AG04449 (cell line): Measurements from ENCODE around the gene WFDC11.
"Not testable (repeated sequence)": the region's sequence is repeated elsewhere in the genome, so short reads cannot be mapped to it uniquely, and the experiment has no call there.

ENCODE experiments used
- CTCF ChIA-PET: fragments of 350-600 bp; formaldehyde crosslinking; extraction: SDS; loops from one replicate; lab custom pipeline; 2021; ENCODE audit warnings: antibody characterized with exemption; lab: Yijun Ruan, JAX
- POLR2A ChIA-PET: fragments of 400-600, 350-600 bp; formaldehyde crosslinking; extraction: SDS; loops from one replicate; lab custom pipeline; 2020; ENCODE audit warnings: antibody characterized with exemption, inconsistent platforms; lab: Yijun Ruan, JAX
- DNase-seq: peaks from one replicate; pipeline ENCODE4 v3.0.0-alpha.2; 2010; ENCODE audit warnings: low read depth, low spot score
- H3K4me3 ChIP-seq: 2 replicates; pipeline ENCODE4 v1.5.1; 2011; ENCODE audit warnings: low read depth, mild to moderate bottlenecking, control low read depth, low read length
- TF ChIP-seq, protein P1 (sequence below): IDR thresholded peaks from one replicate; pipeline ENCODE4 v1.5.1; 2011; ENCODE audit warnings: mild to moderate bottlenecking, moderate library complexity, low read length, control low read depth, inconsistent platforms; ENCODE audit not compliant: insufficient read depth; ENCODE audit errors: missing control alignments

WFDC11 gene

DNA sequence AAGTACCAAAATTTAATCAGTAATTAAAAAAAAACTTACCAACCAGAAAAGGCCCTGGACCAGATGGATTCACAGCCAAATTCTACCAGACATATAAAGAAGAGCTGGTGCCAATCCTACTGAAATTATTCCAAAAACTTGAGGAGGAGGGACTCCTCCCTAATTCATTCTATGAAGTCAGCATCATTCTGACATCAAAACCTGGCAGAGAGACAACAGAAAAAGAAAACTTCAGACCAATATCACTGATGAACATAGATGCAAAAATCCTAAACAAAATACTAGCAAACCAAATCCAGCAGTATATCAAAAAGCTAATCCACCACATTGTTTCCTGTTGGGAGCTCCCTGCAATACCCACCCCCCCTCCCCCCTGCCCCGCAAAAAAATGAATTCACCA, at the start of gene WFDC11:
TSS of gene WFDC11 (minus strand) at position 101 of the 400 bp plus-strand sequence. CDS start 19,639 bp downstream, outside the sequence.
- TF ChIP-seq, protein P1, sequence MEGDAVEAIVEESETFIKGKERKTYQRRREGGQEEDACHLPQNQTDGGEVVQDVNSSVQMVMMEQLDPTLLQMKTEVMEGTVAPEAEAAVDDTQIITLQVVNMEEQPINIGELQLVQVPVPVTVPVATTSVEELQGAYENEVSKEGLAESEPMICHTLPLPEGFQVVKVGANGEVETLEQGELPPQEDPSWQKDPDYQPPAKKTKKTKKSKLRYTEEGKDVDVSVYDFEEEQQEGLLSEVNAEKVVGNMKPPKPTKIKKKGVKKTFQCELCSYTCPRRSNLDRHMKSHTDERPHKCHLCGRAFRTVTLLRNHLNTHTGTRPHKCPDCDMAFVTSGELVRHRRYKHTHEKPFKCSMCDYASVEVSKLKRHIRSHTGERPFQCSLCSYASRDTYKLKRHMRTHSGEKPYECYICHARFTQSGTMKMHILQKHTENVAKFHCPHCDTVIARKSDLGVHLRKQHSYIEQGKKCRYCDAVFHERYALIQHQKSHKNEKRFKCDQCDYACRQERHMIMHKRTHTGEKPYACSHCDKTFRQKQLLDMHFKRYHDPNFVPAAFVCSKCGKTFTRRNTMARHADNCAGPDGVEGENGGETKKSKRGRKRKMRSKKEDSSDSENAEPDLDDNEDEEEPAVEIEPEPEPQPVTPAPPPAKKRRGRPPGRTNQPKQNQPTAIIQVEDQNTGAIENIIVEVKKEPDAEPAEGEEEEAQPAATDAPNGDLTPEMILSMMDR = no peak
- ChIA-PET CTCF (no interaction called here), POLR2A (no interaction called here)
- no peak within 1 kb of the TSS for H3K4me3 ChIP-seq
- DNase-seq = no peak

DNA sequence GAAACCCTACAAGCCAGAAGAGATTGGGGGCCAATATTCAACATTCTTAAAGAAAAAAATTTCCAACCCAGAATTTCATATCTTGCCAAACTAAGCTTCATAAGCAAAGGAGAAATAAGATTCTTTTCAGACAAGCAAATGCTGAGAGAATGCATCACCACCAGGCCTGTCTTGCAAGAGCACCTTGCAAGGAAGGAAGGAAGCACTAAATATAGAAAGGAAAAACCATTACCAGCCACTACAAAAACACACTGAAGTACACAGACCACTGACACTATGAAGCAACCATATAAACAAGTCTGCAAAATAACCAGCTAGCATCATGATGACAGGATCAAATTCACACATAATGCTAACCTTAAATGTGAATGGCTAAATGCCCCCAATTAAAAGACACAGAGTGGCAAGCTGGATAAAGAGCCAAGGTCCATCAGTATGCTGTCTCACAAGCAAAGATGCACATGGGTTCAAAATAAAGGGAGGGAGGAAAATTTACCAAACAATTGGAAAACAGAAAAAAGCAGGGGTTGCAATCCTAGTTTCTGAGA, 46.2 kb upstream of the WFDC11 start:
- DNase-seq, H3K4me3 ChIP-seq, CTCF ChIA-PET, POLR2A ChIA-PET: not testable (repeated sequence)

DNA sequence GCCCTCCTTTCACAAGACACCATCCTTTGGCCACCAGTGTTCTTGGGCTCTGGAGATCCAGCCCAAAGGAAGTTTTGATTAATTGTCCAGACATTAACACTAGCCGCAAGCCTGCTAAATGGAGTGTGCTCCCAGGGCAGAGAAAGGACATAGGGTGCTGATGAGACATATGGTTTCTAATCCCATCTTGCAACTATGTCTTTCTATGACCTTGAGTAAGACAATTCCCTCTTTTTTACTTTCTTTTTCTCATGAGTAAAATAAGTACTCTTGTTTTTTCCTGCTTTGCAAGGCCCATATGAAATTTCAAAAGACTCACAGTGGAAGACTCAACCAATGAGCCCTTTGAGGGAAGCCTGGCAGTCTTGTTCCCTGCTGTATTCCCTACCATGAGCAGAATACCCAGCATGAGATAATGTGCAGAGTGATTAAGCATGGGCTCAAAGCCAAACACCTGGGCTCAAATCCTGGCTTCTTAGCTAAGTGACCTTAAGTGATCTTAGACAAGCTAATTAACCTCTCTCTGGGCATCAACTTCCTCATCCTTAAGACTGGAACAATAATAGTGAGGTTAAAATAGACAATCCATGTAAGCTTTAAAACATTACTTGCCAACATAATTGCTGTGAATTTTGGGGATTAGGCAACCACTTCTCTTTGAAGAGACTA, 35.1 kb upstream of the WFDC11 start, which contains the start of gene WFDC10B:
TSS of gene WFDC10B (minus strand) at position 51 of the 669 bp plus-strand sequence. CDS start 19,027 bp downstream, outside the sequence.
- ChIA-PET CTCF (no interaction called here), POLR2A (no interaction called here)
- TF ChIP-seq, protein P1 = no peak
- H3K4me3 ChIP-seq = no peak within 1 kb of the TSS
- no peak for DNase-seq

DNA sequence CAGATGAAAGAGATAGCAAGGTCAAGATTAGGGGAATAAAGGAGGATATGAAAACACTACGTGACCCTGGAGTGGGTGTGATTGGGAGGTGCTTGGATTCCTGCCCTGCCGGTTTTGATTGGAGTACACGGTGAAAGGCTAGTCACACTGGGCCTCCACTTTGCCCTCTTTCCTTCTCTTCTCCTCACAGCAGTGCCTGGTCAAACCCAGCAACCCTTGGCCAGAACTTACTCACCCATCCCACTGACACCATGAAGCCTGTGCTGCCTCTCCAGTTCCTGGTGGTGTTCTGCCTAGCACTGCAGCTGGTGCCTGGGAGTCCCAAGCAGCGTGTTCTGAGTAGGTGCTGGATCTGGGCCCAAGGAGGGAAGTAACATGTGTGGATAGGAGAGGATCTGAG, 31.8 kb upstream of the WFDC11 start, which contains the start of gene WFDC13:
TSS of gene WFDC13 (plus strand) at position 166 of the 400 bp plus-strand sequence. CDS start at position 252, 86 bp downstream.
- DNase-seq = no peak
- TF ChIP-seq, protein P1 = no peak
- ChIA-PET POLR2A (no interaction called here), CTCF (no interaction called here)
- H3K4me3 ChIP-seq = no peak within 1 kb of the TSS

DNA sequence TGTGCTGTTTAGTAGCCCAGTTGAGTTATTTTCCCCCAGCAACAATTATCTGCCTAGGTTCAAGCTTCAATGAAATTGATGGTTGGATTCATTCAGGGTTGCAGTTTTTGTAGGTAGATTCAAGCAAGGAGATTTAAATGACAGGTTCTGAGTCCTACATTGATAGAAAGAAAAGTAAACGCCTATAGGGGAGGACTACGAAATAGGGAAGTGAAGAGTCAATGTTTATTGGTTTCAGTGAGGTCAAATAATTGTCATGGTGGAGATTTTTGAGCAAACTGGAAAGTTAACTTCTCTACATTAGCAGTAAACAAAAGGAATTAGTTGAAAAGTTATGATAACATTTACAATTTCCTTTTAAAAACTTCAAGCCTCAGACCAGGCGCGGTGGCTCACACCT, 31.1 kb upstream of the WFDC11 start:
- ChIA-PET POLR2A (no interaction called here), CTCF (no interaction called here)
- DNase-seq = no peak
- H3K4me3 ChIP-seq = no peak overlapping the region
- TF ChIP-seq, protein P1 = no peak

DNA sequence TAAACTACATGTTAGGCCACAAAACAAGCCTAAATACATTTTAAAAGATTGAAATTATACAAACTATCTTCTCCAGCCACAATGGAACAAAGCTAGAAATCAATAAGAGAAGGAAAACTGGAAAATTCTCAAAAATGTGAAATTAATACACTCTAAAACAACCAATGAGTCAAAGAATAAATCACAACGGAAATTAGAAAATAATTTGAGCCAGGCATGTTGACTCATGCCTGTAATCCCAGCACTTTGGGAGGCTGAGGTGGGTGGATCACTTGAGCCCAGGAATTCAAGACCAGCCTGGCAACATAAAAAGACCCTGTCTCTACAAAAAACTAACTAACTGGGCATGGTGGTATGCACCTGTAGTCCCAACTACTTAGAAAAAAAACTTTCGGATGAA, 25.5 kb upstream of the WFDC11 start:
- CTCF ChIA-PET = no interaction called here
- POLR2A ChIA-PET = no interaction called here
- DNase-seq = no peak

DNA sequence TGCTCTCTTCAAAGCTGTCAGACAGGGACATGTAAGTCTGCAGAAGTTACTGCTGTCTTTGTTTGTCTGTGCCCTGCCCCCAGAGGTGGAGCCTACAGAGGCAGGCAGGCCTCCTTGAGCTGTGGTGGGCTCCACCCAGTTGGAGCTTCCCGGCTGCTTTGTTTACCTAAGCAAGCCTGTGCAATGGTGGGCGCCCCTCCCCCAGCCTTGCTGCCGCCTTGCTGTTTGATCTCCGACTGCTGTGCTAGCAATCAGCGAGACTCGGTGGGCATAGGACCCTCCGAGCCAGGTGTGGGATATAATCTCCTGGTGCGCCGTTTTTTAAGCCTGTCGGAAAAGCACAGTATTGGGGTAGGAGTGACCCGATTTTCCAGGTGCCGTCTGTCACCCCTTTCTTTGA, 23.3 kb upstream of the WFDC11 start:
- CTCF ChIA-PET, H3K4me3 ChIP-seq, DNase-seq, POLR2A ChIA-PET: not testable (repeated sequence)

More for the DNA sequence above, 25.5 kb upstream of the WFDC11 start:
- no peak overlapping the region for H3K4me3 ChIP-seq
- TF ChIP-seq, protein P1 = no peak
